NCI-H2171 treated with DMSO at 0.1 percent for 48 hours (cell line): Measurements from ENCODE around the gene MTR.

ENCODE experiments used
- DNase-seq: peaks from one replicate; lab custom pipeline; 2025; lab: John Stamatoyannopoulos, UW

The MTR gene

DNA sequence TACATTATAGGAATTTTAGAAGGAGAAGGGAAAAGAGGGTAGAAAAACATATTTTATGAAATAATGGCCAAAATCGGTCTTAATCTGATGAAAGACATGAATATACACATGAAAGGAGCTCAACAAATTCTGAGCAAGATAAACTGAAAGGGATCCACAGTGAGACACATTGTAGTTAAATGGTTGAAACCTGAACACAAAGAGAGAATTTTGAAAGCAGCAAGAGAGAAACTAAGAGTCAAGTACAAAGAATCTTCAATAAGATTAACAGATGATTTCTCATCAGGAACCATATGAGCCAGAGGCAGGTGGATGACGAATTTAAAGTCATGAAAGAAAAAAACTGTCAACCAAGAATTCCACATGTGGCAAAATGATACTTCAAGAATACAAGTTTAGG, 15.8 kb upstream of the MTR start:
- no peak for DNase-seq

DNA sequence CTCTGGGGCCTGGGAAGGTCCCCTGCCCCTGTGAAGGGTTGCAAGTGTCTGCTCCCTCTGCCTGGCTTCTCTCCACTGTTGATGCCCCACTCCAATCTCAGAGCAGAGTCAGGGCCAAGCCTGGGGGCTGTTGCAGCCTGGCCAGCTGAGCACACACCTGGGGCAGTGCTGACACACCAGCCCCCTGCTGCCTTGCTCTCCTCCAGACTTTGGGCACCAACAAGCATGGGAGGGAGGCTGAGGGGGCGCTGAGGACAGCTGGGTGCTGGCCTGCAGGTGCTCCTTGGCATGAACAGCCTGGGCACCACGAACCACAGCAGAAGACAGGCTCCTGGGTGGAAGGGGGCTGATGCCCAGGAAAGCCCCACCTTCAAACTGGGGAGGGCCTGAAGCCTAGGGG, 9.6 kb upstream of the MTR start:
- no peak for DNase-seq

DNA sequence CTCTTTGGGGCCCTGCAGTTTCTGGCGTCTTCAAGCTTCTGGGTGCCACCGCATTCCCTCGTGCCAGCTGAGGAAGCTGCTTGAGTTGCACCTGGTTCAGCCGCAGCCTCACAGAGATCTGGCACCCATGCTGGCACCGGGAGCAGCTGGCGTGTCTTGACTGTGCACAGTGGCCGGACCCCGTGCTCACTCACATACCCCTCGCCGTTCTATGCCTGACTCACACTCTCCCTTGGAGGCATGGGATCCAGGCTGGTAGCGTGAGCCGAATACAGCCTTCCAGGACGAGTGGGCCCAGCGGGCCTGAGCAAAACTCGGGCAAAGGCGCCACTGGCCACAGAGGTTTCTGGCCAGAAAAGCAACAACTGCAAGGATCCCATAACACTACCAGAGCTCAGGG, 8.6 kb upstream of the MTR start:
- no peak for DNase-seq

DNA sequence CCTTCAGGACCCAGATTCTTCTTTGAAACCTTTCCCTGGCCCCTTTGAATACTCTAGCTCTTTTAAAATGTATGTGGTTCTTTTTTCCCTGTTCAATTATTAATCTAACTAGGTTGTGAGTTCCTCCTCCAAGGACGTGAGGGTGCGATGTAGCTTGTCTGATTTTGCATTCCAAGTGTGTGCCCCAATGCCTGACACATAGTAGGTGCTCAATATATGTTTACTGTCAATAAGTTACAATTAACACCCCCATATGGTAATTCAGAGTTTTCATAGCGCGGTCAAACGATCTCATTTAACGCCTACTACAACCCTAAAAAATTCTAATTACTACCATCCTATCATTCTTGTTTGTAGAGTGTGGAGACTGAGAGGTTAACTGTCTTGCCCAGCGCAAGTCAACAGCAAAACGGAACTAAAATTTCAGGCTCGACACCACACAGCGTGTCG, 482 bp upstream of the MTR start:
- no peak for DNase-seq

DNA sequence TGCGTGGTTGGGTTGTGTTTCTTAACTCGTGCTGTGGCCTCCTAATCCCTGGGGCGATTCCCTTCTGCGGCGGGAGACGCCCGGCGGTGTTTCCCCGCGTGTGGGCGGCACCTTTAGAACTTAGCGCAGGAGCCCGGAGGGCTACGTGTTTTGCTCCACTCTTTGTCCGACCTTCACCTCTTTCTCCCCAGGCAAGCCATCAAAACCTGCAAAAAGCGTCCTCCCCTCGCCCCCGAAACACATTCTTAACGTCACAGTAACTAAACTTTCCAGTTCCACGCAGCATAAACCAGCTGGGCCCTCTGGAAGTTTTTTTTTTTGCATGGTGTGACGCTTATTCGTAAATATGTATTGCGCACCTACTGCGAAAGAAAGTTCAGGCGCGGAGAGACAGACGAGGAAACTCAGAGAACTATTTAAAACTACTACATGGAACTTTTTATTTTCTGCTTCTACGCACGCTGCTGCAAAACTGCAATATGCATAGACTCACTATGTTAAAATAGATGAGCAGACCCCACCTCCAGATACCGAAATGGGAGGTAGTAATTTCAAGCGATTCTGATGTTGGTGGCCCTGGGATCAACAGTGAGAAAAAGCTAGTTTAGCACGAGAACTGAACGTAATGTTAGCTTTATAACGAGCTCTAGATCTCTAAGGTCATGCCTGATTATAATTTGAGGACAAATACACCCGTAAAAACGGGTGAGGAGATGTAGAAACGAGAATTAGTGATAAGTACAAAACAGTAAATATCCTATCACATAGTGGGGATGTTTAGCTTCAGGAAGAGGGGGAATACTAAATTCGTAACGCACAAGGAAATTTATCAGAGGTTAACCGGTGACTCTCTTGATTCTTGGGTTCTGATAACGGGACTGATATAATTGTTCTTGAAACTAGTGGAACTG, 920 bp downstream of the MTR start:
- peak; percentile 58 for DNase-seq

DNA sequence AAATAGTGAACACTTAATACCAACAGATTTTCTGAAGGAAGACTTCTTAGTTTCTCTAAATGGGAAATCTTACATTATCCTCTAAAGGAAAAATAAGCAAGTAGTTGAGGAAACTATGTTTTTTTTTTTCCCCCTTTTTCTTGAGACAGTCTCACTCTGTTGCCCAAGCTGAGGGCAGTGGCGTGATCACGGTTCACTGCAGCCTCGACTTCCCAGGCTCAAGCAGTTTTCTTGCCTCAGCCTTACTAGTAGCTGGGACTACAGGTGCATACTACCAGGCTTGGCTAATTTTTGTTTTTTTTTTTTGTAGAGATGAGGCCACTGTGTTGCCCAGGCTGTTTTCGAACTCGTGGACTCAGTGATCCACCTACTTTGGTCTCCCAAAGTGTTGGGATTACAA, 3.9 kb downstream of the MTR start:
- DNase-seq = no peak

DNA sequence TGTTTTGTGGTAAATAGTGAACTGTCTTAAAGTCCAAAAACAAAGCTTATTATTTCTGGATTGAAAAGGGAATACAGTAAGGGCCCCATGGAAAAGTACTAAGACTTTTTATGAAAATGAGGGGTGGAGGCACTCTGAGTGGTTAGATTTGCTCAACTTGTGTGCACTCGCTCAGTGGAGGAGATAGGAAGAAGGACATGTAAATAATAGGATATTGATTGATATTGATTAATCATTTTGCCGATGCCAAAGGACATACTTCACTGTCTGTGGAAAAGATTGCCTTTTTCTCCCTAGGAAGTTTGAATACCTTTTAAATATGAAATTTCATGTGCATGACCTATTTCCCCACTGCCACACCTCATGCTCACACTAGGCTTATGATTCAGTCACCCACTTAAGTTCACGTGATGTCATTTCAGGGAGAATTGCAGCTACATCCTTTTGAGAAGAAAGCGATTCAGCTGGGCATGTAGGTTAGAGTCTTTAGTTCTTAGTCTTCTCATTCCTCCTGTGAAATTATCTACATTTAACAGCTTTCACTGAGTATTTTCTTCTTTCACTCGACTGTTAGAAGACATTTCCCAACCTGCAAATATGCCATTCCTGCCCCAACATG, 5.0 kb downstream of the MTR start:
- no peak for DNase-seq

DNA sequence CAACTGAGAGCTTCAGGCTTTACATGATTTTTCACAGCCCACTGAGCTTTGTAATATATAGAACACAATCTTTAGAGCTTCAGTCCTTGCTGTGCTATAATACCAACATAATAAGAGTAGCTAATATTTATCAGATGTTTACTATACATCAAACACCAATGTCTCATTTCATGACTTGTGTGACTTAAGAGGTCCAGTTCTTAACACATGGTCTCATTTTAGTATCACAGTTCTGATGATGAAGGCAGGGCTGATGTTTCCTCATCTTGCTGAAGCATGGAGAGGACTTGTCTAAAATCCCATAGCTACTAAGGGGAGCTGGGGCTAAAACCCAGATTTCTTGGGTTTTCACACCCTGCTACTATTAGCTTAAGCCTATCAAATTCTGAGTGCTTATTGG, 5.5 kb downstream of the MTR start:
- DNase-seq = no peak

DNA sequence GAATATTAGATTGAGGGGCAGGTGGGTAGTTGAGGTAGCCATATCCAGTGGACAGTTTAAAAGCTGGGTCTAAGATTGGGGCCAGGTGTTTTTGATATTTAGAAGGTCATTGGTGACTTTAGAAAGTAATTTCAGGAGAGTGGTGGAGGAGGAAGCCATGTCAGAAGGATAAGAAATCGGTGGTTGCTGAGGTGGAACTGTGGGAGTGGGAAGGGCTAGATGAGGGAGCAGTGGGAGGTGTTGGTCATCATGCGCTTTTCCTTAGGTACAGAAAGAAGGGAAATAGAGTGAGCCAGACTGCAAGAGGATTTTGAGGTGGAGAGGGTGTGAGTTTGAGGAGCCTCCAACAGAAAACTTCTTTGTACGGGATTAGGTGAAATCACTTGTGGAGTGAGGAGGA, 7.2 kb downstream of the MTR start:
- DNase-seq = no peak

DNA sequence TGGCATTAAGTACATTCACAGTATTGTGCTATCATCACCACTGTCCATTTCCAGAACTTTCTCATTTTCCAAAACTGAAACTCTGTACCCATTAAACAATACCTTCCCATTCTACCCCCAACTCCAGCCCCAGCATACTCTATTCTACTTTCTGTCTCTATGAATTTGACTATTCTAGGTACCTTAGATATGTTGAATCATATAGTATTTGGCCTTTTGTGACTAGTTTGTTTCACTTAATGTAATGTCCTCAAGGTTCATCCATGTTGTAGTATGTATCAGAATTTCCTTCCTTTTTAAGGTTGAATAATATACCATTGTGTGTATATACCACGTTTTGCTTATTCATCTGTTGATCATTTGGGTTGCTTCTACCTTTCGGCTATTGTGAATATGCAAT, 11.5 kb downstream of the MTR start:
- no peak for DNase-seq

DNA sequence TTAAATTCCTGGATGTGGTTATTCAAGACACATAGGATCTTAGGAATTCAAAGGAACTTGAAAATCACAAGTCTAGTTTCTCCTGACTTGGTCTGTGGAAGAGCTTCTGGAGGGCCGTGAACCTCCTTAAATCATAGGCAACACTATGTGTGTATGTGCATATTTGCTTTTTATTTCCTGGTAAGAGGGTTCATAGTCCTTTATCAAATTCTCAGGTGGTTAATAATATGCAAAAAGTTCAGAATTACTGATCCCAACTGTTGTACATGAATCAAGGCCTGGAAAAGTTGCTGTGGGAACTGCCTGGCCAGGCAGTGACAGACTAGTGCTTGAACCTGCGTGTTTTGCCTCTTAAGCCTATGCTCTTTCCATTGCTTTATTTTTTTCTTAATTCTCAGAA, 12.9 kb downstream of the MTR start:
- no peak for DNase-seq

DNA sequence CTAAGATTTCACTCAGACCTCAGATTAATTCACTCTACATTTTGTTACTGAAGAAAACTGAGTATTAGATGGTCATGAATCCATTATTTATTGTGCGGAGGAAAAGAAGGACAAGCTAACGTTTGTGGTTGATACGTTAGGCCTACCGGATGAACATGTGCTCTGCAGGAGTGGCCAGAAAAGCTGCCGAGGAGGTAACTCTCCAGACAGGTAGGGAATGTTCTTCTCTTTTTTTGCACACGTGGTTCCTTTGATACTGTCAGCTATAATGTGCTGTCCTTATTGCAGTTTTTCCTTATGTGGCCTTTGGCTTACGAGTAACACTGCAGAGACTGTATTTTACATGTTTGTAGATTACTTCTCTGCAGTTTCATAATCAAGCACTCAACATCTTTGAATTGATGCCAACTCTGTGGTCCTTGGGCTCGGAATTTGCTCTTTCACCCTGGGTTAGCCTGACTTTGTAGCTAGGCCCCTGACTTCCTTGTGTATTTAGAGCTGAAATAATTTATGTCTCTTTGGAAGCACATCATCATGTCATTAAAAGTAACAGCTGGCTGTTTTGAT, 13.6 kb downstream of the MTR start:
- DNase-seq = peak; percentile 57

DNA sequence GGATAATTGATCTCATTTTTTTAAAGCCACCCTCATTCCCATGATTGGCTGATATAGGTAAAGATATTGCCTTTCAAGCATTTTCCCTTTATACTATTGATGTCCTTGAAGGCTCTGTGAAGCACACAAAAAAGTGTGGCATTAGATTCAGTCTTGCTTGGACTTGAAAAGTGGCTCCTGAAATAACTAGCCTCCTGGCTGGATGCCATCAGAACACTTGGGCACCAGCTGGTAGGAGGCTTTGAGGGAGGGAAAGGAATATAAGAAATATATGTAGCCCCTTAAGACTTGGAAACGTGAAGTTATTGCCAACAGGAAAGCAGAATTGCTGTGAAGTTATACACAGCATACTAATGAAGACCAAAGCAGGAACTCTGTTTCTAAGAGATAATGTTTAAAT, 14.1 kb downstream of the MTR start:
- DNase-seq = peak; percentile 87

DNA sequence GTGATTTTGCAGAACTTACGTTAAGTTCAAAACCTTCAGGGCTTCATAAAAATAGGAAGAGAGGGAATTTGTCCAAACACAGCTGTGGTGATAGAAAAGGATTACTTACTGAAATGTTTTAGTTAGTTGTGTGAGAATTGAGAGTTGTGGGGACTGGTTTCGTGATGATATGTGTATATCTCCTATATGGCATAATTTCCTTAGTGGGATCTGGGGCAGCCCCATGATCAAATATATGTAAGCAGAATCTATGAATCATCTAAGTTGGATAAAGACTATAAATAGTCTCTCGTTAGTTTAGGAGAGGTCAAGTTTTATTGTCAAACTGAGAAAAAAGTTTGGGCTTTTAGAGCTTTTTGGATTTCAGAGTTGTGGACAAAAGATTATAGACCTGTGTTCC, 14.9 kb downstream of the MTR start:
- no peak for DNase-seq

DNA sequence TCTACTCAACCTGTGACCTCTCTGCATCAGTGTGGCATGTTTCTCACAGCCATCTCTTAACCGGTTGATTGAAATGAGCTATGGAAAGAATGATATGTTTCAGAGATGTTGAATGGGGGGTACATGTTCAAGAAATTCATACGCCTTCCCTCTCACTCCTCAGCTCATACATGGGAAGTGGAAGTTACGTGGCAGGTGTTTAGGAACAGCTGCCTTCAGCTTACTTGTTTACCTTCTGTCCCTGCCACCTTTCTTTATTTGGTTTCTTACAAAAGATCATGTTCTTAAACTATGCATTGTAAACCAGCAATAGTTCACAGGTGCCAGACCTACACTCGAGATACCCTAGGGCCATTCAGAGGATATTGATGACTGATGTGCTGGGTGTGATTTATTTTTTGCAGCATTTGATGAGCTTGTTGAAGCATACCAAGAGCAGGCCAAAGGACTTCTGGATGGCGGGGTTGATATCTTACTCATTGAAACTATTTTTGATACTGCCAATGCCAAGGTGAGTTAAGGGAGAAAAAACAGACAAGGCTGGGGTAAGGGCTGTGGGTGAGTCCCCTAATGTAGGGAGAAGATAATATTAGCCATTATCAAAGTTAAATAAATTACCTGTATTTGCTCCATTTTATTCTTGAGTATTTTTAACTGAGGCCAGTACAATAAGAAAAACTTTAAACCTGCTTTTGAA, 17.4 kb downstream of the MTR start:
- DNase-seq = peak; percentile 57

DNA sequence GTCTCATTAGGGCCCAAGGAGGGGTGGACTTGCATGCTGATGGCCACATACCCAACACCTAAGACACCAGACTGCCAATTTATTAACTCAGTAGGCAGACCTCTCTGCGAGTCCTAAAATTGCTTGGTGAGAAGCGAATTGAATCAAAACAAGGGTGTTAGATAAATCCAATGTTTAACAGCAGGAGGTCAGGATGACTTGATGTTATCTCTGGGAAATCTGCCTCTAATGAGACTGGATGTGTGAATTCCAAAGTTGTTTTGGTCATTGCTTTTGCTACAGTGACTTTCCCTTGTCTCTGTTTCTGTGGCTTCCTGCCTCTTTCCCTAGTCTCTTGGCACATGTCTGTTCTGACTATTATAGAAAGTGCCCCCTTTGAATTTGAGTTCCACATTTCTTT, 20.8 kb downstream of the MTR start:
- DNase-seq = no peak

DNA sequence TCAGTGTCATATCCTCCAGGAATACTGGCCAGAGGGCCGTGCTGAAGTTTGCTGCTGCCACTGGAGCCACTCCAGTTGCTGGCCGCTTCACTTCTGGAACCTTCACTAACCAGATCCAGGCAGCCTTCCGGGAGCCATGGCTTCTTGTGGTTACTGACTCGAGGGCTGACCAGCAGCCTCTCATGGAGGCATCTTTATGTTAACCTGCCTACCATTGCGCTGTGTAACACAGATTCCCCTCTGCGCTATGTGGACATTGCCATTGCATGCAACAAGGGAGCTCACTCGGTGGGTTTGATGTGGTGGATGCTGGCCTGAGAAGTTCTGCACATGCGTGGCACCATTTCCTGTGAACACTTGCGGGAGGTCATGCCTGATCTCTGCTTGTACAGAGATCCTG, 24.8 kb downstream of the MTR start:
- DNase-seq = no peak

DNA sequence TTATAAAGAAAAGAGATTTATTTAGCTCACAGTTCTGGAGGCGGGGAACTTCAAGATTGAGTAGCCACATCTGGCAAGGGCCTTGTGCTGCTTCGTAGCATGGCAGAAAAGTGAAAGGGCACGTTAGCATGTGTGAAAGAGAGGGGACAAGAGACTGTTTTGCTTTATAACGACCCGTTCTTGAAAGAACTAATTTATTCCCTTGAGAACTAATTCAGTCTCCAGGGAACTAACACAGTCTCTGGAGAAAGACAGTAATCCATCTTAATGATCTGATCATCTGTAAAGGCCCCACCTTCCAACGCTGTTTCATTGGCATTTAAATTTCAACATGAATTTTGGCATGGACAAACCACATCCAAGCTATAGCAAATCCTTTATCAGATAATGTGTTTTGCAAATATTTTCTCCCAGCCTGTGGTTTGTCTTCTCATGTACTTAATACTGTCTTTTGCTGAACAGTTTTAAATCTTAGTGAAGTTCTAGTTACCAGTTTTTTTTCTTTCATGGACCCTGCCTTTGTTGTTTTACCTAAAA, 26.1 kb downstream of the MTR start:
- DNase-seq = no peak

DNA sequence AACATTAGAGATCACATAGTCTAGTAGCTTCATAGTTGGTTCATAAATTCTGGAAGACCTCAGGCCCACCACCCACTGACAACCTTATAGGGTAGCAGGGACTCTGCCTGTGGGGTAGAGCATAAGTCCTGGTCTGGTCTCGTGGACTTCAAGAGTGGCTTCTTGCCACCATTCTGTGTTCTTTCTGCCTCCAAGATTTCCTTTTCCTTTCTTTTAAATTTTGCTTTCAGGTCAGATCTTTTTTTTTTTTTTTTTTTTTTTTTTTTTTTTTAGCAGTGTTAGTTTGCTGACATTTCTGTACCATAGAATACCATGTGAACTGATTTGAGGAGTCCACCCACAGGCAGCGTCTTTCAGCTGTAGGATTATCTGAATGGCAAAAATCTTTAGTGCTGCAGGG, 28.5 kb downstream of the MTR start:
- DNase-seq = no peak

DNA sequence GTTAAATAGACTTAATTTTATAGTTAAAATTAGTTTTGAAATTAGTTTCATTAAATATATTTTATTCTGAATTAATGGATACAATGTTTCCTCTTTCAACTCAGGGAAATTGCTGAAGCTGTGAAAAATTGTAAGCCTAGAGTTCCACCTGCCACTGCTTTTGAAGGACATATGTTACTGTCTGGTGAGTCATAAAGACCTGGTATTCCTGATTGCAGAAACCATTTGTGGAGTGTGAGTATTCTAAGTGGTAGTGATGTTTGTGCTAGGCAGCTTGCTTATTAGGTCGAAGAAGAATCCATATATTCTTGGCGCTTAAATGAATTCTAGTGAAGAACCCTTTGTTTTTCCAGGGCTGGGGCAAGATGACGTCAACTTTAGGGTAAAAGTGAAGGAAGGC, 34.0 kb downstream of the MTR start:
- DNase-seq = peak; percentile 6

DNA sequence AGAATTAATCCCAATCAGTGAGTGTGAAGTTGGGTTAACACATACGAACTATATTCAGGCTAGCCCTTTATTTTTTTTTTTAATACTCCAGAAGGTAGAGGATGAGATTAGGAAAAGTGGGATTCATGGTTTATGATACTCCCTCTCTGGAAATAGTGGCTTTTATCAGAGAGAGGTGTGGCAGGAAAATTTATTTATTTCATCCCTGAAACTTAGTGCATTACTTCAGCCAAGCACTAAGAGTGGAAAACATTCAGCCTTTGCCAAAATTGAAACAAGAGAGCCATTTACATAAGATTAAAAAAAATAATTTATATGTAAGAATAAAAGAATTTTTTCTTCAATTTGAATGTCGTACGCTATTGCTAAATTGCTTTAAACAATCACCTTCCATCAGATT, 35.0 kb downstream of the MTR start:
- DNase-seq = no peak

DNA sequence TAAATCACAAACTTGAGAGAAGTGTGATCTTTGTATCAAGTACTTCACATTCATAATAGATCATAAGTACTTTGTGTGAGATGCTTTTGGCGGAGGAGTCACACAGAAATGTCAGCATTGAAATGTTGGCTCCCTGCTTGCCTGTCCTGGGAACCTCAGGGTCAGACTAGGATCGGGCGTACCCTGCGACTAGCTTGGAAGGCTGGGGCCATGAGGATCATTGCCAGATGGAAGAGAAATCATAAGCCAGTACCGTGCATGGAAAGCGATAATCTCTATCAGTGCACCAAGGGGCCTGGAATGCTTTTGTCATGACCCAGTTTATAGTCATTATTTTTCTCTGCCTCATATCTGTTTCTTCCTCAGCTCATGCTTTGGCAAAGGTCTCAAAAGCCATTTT, 35.5 kb downstream of the MTR start:
- DNase-seq = no peak

DNA sequence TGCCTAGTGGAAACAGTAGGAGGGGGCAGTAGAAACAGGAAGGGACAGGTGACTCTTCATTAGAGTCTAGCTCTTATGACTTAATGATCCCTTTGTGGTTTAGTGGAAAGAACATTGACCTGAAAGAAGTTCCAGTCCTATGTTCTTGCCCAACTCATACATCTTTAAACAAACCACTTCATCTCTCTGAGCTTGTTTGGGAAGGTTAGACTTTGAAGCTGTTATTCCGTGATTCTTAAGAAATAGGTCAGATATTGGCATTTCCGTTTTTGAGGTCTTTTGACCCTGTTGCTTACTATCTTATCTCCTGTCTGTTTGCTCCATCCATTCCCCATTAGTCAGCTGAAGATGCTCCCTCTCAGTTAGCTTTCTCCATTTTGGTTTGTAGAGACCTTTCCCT, 38.5 kb downstream of the MTR start:
- no peak for DNase-seq
